Neutrophil (primary cell): ENCODE measurements around the gene CFAP73.
"Not testable (repeated sequence)": the region's sequence is repeated elsewhere in the genome, so short reads cannot be mapped to it uniquely, and the experiment has no call there.

Source experiments
- H3K27ac ChIP-seq: fragments of 200-600 bp; sonication (generic); 2 replicates; pipeline ENCODE4 v1.5.1; 2016; ENCODE audit warnings: mild to moderate bottlenecking, moderate library complexity
- H3K27me3 ChIP-seq: fragments of 200-600 bp; sonication (generic); 2 replicates; pipeline ENCODE4 v1.6.0; 2016; ENCODE audit warnings: mild to moderate bottlenecking
- H3K36me3 ChIP-seq: fragments of 200-600 bp; sonication (generic); 2 replicates; pipeline ENCODE4 v1.5.1; 2017
- H3K4me1 ChIP-seq, 2 experiments: fragments of 200-600 bp in 1 of 2; sonication (generic) in 1 of 2; 1 replicate in 1 of 2; 2 replicates in 1 of 2; pipeline versions ENCODE4 v1.5.1 to v1.6.1; 2013 to 2016; ENCODE audit warnings: low read depth in 1 of 2, low read length in 1 of 2, mild to moderate bottlenecking in 1 of 2, moderate library complexity in 1 of 2; ENCODE audit not compliant: control insufficient read depth in 1 of 2, insufficient read depth in 1 of 2
- H3K4me3 ChIP-seq, 2 experiments: fragments of 200-600 bp in 1 of 2; sonication (generic) in 1 of 2; 1 replicate in 1 of 2; 2 replicates in 1 of 2; pipeline ENCODE4 v1.5.1; 2013 to 2016; ENCODE audit warnings: low read depth in 1 of 2, low read length in 1 of 2, mild to moderate bottlenecking in 1 of 2, moderate library complexity in 1 of 2
- H3K9me3 ChIP-seq: fragments of 200-600 bp; sonication (generic); 2 replicates; pipeline ENCODE4 v1.5.1; 2016
- TF ChIP-seq, protein P1 (sequence below): fragments of 200-600 bp; sonication (generic); IDR thresholded peaks from 2 replicates; pipeline ENCODE4 v1.5.1; 2016; ENCODE audit warnings: antibody characterized with exemption

The CFAP73 gene

DNA sequence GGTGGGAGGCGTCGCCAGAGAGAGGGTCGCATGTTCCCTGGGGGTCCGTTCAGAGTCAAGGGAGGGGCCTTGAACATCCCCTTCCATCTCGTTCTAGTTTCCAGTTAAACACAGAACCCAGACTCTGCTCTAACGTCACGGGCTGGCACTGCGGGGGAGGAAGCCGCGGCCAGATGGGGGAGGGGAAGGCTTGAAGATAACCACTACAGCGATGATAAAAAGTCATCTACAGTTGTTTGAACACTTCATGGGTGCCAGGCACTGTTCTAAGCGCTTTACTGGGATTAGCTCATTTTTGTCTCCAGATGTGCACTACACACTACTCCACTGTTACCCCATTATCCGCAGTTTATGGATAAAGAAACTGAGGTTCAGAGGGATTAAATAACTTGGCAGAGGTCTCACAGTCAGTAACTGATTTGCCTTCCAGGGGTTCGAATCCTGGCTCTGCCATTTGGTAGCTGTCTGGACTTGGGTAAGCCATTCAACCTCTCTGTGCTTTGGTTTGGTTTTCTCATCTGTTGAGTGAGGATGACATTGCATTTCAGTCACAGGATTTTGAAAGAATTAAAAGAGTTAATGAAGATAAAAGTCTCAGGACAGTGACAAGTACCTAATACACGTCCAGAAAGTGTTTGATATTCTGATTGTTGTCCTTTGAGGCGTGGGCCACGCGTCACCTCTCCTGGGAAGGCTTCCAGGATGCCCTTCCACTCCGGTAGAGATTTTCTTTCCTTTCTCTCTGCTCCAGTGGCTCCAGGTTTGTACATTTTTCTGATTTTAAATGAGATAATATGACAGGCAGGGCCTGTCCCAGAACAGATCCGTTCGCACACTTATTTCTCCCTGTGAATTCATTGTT, 13.2 kb upstream of the CFAP73 start:
- Histone ChIP-seq H3K36me3 (no peaks in the 10 kb centered on the region), H3K27me3 (peaks cover 34% of the 10 kb centered on the region), H3K27ac (no peak overlapping the region), H3K4me3 (no peak overlapping the region), H3K4me1 (no peaks in the 10 kb centered on the region), H3K9me3 (no peaks in the 10 kb centered on the region)
- TF ChIP-seq, protein P1, sequence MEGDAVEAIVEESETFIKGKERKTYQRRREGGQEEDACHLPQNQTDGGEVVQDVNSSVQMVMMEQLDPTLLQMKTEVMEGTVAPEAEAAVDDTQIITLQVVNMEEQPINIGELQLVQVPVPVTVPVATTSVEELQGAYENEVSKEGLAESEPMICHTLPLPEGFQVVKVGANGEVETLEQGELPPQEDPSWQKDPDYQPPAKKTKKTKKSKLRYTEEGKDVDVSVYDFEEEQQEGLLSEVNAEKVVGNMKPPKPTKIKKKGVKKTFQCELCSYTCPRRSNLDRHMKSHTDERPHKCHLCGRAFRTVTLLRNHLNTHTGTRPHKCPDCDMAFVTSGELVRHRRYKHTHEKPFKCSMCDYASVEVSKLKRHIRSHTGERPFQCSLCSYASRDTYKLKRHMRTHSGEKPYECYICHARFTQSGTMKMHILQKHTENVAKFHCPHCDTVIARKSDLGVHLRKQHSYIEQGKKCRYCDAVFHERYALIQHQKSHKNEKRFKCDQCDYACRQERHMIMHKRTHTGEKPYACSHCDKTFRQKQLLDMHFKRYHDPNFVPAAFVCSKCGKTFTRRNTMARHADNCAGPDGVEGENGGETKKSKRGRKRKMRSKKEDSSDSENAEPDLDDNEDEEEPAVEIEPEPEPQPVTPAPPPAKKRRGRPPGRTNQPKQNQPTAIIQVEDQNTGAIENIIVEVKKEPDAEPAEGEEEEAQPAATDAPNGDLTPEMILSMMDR, result no peak

DNA sequence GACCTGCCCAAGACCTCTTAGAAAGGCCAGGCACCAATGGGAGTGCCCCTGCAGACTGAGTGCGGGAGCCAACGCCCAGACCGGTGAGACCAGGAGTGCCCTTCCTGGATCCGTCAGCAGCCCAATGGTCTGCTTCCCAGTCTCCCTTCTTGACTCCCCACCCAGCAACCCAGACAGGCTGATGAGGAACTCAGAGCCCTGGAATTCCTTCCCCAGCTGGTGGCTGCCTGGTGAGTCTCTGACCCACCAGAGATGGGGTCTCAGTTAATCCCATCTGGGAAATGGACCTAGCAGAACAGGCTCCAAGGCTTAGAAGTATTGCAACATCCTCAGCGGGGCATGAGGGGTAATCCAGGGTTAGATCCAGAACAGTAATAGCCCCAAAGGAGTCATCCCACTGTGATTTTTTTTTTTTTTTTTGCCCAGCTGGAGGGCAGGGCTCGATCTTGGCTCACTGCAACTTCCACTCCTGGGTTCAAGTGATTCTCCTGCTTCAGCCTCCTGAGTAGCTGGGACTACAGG, 12.5 kb upstream of the CFAP73 start:
- Histone ChIP-seq H3K4me1 (peaks cover under 1 to 2% of the 10 kb centered on the region in 2 experiments), H3K4me3 (no peak overlapping the region), H3K27ac (no peak overlapping the region), H3K27me3 (peaks cover 34% of the 10 kb centered on the region), H3K36me3 (no peaks in the 10 kb centered on the region), H3K9me3 (no peaks in the 10 kb centered on the region)
- TF ChIP-seq, protein P1, result no peak

DNA sequence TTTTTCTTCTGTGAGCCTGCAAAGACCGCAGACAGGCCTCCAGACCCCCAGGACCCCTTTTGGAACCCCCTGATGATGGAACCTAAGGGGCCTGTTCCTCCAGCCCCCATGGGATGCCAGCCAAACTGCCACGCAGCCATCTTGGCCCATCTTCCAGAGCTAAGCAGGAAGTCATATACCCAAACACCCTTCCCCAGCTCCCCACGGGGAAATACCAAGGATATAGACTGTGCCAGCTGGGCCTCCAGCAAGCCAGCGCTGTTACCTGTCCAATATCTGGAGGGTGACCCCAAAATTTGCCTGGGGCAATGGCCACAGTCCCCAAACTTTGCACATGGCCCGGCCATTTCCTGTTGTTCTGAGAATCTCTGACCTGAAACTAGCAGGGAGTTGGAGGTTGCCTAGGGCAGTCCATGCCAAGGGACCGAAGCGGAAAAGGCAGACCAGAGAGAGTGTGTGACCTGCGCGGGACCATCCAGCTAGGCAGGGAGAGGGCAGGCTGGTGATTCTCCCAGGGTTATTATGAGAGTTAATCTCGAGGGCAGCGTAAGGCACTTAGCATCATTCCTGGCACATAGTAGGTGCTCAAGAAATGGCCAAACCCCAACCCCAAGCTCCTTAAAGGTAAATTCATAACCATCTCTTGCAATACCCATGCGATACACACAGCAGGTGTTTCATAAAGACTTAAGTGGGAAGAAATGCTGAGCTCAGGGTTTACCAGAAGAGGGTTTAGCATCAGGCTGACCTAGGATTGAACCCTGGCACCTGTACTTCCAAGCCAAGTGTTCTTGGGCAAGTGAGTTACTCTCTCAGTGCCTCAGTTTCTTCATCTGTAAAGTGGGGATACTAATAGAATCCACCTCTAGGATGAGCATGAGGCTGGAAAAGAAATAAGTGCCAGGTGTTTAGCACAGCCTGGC, 11.4 kb upstream of the CFAP73 start:
- Histone ChIP-seq H3K4me3 (no peak overlapping the region), H3K4me1 (peaks cover 11 to 12% of the 10 kb centered on the region in 2 experiments), H3K27ac (no peak overlapping the region), H3K9me3 (no peaks in the 10 kb centered on the region), H3K27me3 (peaks cover 34% of the 10 kb centered on the region), H3K36me3 (no peaks in the 10 kb centered on the region)
- TF ChIP-seq, protein P1, result no peak

DNA sequence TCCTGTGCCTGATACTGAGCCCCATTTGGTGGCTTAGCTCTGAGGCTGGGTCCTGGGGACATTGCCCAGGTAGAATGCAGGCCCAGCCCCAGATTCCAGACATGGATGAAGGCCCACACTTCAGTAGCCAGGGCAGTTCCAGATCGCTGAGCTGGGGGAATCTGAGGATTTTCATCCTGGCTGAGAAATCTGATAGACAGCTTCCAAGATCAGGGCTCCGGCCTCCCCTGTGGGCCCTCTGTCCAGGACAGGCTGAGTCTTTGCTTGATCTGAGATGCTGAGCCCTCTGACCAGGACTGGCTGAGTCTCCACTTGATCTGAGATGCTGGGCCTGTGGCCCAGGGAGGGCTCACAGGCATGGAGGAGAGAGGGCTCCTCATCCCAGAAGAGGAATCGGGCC, 10.7 kb upstream of the CFAP73 start:
- H3K4me1 ChIP-seq, result peaks cover 12 to 14% of the 10 kb centered on the region in 2 experiments
- no peak overlapping the region for H3K4me3 ChIP-seq
- H3K36me3 ChIP-seq, result no peaks in the 10 kb centered on the region
- TF ChIP-seq, protein P1, result no peak
- H3K27me3 ChIP-seq, result peaks cover 34% of the 10 kb centered on the region
- no peak overlapping the region for H3K27ac ChIP-seq
- H3K9me3 ChIP-seq, result no peaks in the 10 kb centered on the region

DNA sequence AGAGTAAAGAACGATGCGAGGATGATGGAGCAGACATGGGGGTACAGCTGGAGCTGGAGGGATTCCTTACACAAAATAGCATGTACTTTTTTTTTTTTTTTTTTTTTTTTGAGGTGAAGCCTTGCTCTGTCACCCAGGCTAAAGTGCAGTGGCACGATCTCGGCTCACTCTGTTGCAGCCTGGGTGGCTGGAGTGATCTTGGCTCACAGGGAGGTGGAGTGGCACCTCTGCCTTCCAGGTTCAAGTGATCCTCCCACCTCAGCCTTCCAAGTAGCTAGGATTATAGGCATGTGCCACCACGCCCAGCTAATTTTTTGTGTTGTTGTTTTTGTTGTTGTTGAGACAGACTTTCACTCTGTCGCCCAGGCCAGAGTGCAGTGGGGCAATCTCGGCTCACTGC, 8.8 kb upstream of the CFAP73 start:
- Histone ChIP-seq H3K27ac (no peak overlapping the region), H3K36me3 (no peaks in the 10 kb centered on the region), H3K9me3 (no peaks in the 10 kb centered on the region), H3K27me3 (peaks cover 19% of the 10 kb centered on the region), H3K4me3 (no peak overlapping the region), H3K4me1 (peaks cover 12 to 14% of the 10 kb centered on the region in 2 experiments)
- TF ChIP-seq, protein P1, result no peak

DNA sequence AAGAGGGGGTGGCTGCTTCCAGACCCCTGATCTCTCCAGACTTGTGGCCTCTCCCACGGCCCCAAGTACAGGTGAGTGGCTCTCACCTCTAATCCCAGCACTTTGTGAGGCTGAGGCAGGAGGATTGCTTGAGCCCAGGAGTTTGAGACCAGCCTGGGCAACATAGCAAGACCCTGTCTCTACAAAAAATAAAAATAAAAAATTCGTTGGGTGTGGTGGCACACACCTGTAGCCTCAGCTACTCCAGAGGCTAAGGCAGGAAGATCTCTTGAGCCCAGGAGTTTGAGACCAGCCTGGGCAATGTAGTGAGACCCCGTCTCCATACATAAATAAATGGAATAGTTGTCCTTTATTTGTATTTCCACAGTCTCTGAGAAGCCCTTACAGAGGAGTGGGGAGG, 7.8 kb upstream of the CFAP73 start:
- not testable (repeated sequence) for H3K36me3 ChIP-seq, H3K9me3 ChIP-seq, H3K4me3 ChIP-seq
- peaks cover 12 to 14% of the 10 kb centered on the region in 2 experiments for H3K4me1 ChIP-seq
- peaks cover 16% of the 10 kb centered on the region for H3K27me3 ChIP-seq
- peak overlapping the region; percentile 70 for H3K27ac ChIP-seq
